GM12878 (cell line): ENCODE measurements around the gene SORCS2. TPM values are rescaled to one million over a fixed set of nuclear protein-coding genes. Genes with fewer than 3 reads are reported as not detected.

Experiments
- ATAC-seq: fragments of 200-7000 bp; cut with Tn5 transposase; 3 replicates; pipeline ENCODE4 v1.9.1; 2020; ENCODE audit warnings: mild to moderate bottlenecking, moderate library complexity
- BruUV-seq: library from RNA; stranded (reverse); fragments of 400-500 nt; replicated peaks from 2 replicates; lab custom pipeline; 2021; lab: Mats Ljungman, UMichigan
- CTCF ChIA-PET: fragments of 300-600 bp; sonication (Branson Sonifier 250); formaldehyde crosslinking; extraction: SDS; loops from one replicate; lab custom pipeline; 2021; ENCODE audit warnings: inconsistent platforms; lab: Yijun Ruan, JAX
- POLR2A ChIA-PET: fragments of 350-600 bp; formaldehyde crosslinking; extraction: SDS; loops from one replicate; lab custom pipeline; 2021; ENCODE audit warnings: inconsistent platforms; lab: Charles Lee
- RAD21 ChIA-PET: fragments of 300-600 bp; sonication (Branson Sonifier 250); formaldehyde crosslinking; loops from one replicate; lab custom pipeline; 2023; ENCODE audit warnings: antibody characterized with exemption; ENCODE audit not compliant: unreplicated experiment; lab: Charles Lee
- SMC1A ChIA-PET: fragments of 300-600 bp; sonication (Branson Sonifier 250); formaldehyde crosslinking; loops from one replicate; lab custom pipeline; 2023; ENCODE audit not compliant: unreplicated experiment, uncharacterized antibody; lab: Charles Lee
- DNase-seq: peaks from one replicate; pipeline ENCODE4 v3.0.0-alpha.2; 2011; ENCODE audit warnings: low read depth, low spot score
- FAIRE-seq: peaks from 3 replicates; lab custom pipeline; 2011; peaks lifted over from hg19 to GRCh38; lab: Jason Lieb, UNC
- H2AFZ ChIP-seq: 2 replicates; pipeline ENCODE4 v1.6.0; 2011; ENCODE audit warnings: low read depth, low read length, control low read depth; ENCODE audit not compliant: control insufficient read depth
- H3K27ac ChIP-seq: 2 replicates; pipeline ENCODE4 v1.5.1; 2011; ENCODE audit warnings: control low read depth; ENCODE audit not compliant: control insufficient read depth, insufficient read depth
- H3K27me3 ChIP-seq, 2 experiments: replicated peaks in 1 of 2; 2 replicates each; pipeline versions ENCODE4 v1.6.0 to v1.6.1; 2011; ENCODE audit warnings: low read length in 1 of 2; ENCODE audit not compliant: control insufficient read depth in 2 of 2, insufficient read depth in 2 of 2
- H3K36me3 ChIP-seq, 2 experiments: 2 replicates each; pipeline ENCODE4 v1.5.1; 2011; ENCODE audit warnings: low read length in 1 of 2; ENCODE audit not compliant: control insufficient read depth in 2 of 2, insufficient read depth in 2 of 2
- H3K4me1 ChIP-seq: 2 replicates; pipeline ENCODE4 v1.6.1; 2011; ENCODE audit warnings: mild to moderate bottlenecking, low read length, moderate library complexity, mixed read lengths; ENCODE audit not compliant: control insufficient read depth, insufficient read depth
- H3K4me2 ChIP-seq: 2 replicates; pipeline ENCODE4 v1.6.0; 2011; ENCODE audit warnings: control low read depth; ENCODE audit not compliant: control insufficient read depth, insufficient read depth
- H3K4me3 ChIP-seq: fragments of 200-600 bp; sonication (generic); 2 replicates; pipeline ENCODE4 v1.5.1; 2016
- H3K79me2 ChIP-seq: 2 replicates; pipeline ENCODE4 v1.6.0; 2011; ENCODE audit warnings: low read length; ENCODE audit not compliant: control insufficient read depth, insufficient read depth
- H3K9ac ChIP-seq: 2 replicates; pipeline ENCODE4 v1.8.0; 2011; ENCODE audit warnings: low read length, control low read depth, mixed read lengths; ENCODE audit not compliant: control insufficient read depth, insufficient read depth
- H3K9me3 ChIP-seq: replicated peaks from 3 replicates; pipeline ENCODE4 v1.5.1; 2011; ENCODE audit warnings: mild to moderate bottlenecking, low read length; ENCODE audit not compliant: control insufficient read depth, insufficient read depth
- H4K20me1 ChIP-seq: 2 replicates; pipeline ENCODE4 v1.6.0; 2011; ENCODE audit not compliant: control insufficient read depth, insufficient read depth
- ESRRA ChIP-seq: IDR thresholded peaks from 2 replicates; pipeline ENCODE4 v1.6.1; 2012; ENCODE audit warnings: mild to moderate bottlenecking, low read length, improper control_type of control experiment
- FOXM1 ChIP-seq: IDR thresholded peaks from 2 replicates; pipeline ENCODE4 v1.6.1; 2012; ENCODE audit warnings: low read depth, mild to moderate bottlenecking, inconsistent platforms, low read length, moderate library complexity
- JUND ChIP-seq: IDR thresholded peaks from 2 replicates; pipeline ENCODE4 v1.6.1; 2012; ENCODE audit warnings: low read depth, mild to moderate bottlenecking, low read length, improper control_type of control experiment, moderate library complexity
- NR2C2 ChIP-seq: IDR thresholded peaks from 2 replicates; pipeline ENCODE4 v1.6.1; 2011; ENCODE audit warnings: borderline replicate concordance, low read depth; ENCODE audit not compliant: control insufficient read depth, insufficient read length
- SIX5 ChIP-seq: IDR thresholded peaks from 2 replicates; pipeline ENCODE4 v1.6.1; 2011; ENCODE audit warnings: mild to moderate bottlenecking, low read depth, low read length, moderate library complexity; ENCODE audit not compliant: severe bottlenecking
- SREBF1 ChIP-seq: IDR thresholded peaks from 2 replicates; pipeline ENCODE4 v1.6.1; 2012; ENCODE audit warnings: mild to moderate bottlenecking, low read length
- ZNF24 ChIP-seq: fragments of 450-650 bp; IDR thresholded peaks from 2 replicates; pipeline ENCODE4 v1.6.1; 2017; ENCODE audit warnings: antibody characterized with exemption, mild to moderate bottlenecking
- WGBS: methylation state at CpG from one replicate; pipeline ENCODE4 v1.1.6; 2016; ENCODE audit warnings: low lambda C conversion rate; ENCODE audit not compliant: insufficient replicate concordance, insufficient coverage; ENCODE audit errors: missing lambda C conversion rate; 5-methylcytosine and 5-hydroxymethylcytosine counted together
- in situ Hi-C: fragments of 300-500 bp; cut with MboI; formaldehyde crosslinking; loops from 9 replicates; pipeline ENCODE4 v1.14.3; 2018; ENCODE audit warnings: mixed read lengths
- intact Hi-C: fragments of 100-400 bp; cut with micrococcal nuclease; formaldehyde crosslinking; loops from one replicate; pipeline ENCODE4 v1.14.2; 2022; ENCODE audit not compliant: unreplicated experiment
- polyA plus RNA-seq, 11 experiments: library from polyadenylated mRNA; depleted of rRNA in 4 of 11; unstranded in 6 of 11; stranded (reverse) in 5 of 11; fragments of >200 nt; fragmentation: Nextera tagmentation in 4 of 11; fragmentation: Illumina TruSeq in 1 of 11; extraction: Ambion mirVana in 4 of 11; extraction: Trizol in 1 of 11; gene quantifications; 1 replicate in 1 of 11; 2 replicates in 10 of 11; pipeline versions ENCODE4 v1.2.1 to v1.2.3, GENCODE V29; 2011 to 2016; ENCODE audit warnings: inconsistent platforms in 2 of 11, missing spikeins in 2 of 11, low read depth in 1 of 11
- total RNA-seq, 4 experiments: library from RNA; depleted of rRNA in 3 of 4; stranded (reverse); fragments of >200 nt in 3 of 4; fragmentation: Illumina TruSeq in 1 of 4; extraction: Trizol in 1 of 4; gene quantifications; 2 replicates each; pipeline versions ENCODE4 v1.2.1 to v1.2.3, GENCODE V29; 2013 to 2021
- TF ChIP-seq, protein P1 (sequence below): IDR thresholded peaks from 2 replicates; pipeline ENCODE4 v1.6.1; 2012; ENCODE audit warnings: improper control_type of control experiment, low read depth, low read length; ENCODE audit not compliant: insufficient replicate concordance
- TF ChIP-seq, protein P2 (sequence below): fragments of 450-650 bp; IDR thresholded peaks from 2 replicates; pipeline ENCODE4 v1.6.1; 2017; ENCODE audit warnings: mild to moderate bottlenecking, moderate library complexity
- TF ChIP-seq, protein P3 (sequence below): IDR thresholded peaks from 2 replicates; pipeline ENCODE4 v1.6.1; 2012; ENCODE audit warnings: mild to moderate bottlenecking, low read depth, low read length

Gene SORCS2
- total and polyA plus RNA-seq, 10 of the 15 experiments (the other 5 are each of a cell fraction or from before 2014, with no cell fraction given): 0.01 to 0.15 (median 0.05) TPM; not detected in 5

DNA sequence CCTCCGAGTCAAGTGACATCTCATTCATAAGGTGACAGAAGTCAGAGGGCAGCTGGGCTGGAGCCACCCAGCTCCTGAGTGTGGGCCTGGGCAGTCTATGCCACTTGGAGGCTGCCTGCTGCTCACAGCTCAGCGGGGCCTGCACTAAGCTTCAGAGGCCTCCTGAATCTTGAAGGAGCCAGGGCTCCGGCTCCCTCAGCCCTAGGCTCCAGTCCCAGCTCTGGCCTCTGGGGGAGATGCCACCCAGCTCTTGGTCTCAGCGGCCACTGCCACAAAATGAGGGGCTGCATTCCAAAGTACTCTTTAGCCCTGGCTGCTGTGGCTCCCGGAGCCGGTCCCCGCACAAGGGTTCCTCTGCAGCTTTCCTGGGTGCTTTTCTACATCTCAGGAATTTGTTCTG is 275.1 kb downstream of the SORCS2 start (continued):
- TF ChIP-seq, protein P1, sequence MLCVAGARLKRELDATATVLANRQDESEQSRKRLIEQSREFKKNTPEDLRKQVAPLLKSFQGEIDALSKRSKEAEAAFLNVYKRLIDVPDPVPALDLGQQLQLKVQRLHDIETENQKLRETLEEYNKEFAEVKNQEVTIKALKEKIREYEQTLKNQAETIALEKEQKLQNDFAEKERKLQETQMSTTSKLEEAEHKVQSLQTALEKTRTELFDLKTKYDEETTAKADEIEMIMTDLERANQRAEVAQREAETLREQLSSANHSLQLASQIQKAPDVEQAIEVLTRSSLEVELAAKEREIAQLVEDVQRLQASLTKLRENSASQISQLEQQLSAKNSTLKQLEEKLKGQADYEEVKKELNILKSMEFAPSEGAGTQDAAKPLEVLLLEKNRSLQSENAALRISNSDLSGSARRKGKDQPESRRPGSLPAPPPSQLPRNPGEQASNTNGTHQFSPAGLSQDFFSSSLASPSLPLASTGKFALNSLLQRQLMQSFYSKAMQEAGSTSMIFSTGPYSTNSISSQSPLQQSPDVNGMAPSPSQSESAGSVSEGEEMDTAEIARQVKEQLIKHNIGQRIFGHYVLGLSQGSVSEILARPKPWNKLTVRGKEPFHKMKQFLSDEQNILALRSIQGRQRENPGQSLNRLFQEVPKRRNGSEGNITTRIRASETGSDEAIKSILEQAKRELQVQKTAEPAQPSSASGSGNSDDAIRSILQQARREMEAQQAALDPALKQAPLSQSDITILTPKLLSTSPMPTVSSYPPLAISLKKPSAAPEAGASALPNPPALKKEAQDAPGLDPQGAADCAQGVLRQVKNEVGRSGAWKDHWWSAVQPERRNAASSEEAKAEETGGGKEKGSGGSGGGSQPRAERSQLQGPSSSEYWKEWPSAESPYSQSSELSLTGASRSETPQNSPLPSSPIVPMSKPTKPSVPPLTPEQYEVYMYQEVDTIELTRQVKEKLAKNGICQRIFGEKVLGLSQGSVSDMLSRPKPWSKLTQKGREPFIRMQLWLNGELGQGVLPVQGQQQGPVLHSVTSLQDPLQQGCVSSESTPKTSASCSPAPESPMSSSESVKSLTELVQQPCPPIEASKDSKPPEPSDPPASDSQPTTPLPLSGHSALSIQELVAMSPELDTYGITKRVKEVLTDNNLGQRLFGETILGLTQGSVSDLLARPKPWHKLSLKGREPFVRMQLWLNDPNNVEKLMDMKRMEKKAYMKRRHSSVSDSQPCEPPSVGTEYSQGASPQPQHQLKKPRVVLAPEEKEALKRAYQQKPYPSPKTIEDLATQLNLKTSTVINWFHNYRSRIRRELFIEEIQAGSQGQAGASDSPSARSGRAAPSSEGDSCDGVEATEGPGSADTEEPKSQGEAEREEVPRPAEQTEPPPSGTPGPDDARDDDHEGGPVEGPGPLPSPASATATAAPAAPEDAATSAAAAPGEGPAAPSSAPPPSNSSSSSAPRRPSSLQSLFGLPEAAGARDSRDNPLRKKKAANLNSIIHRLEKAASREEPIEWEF: no peak
- TF ChIP-seq SIX5: no peak
- TF ChIP-seq JUND: no peak

DNA sequence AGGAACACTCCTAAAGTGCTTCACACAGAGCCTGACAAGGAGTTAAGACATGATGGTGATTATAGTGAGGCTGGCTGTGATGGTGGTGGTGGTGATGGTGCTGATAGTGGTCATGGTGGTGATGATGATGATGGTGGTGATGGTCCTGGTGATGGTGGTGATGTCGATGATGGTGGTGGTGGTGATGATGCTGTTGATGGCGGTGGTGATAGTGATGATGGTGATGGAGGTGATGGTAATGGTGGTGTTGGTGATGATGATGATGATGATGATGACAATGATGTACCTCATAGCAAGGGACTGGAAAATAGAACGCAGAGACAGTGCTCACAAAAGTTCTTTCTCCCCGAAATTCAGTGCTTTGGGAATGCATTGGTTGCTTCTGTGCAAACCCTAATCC is 276.7 kb downstream of the SORCS2 start:
- Histone ChIP-seq H3K9me3 (no peaks in the 10 kb centered on the region), H3K4me1 (no peaks in the 10 kb centered on the region), H3K4me2 (no peak overlapping the region), H3K27ac (no peak overlapping the region), H3K79me2 (no peaks in the 10 kb centered on the region), H3K9ac (no peak overlapping the region)
- SMC1A ChIA-PET: no interaction called here
- in situ Hi-C loops (no loop called here), intact Hi-C loops (no loop called here)
- RAD21 ChIA-PET: no interaction called here
- DNase-seq (no peak), FAIRE-seq (no peak), ATAC-seq (no peak)
- POLR2A ChIA-PET: no interaction called here
- TF ChIP-seq ZNF24 (no peak), NR2C2 (no peak), ESRRA (no peak), FOXM1 (no peak), SREBF1 (no peak)
- TF ChIP-seq, protein P2, sequence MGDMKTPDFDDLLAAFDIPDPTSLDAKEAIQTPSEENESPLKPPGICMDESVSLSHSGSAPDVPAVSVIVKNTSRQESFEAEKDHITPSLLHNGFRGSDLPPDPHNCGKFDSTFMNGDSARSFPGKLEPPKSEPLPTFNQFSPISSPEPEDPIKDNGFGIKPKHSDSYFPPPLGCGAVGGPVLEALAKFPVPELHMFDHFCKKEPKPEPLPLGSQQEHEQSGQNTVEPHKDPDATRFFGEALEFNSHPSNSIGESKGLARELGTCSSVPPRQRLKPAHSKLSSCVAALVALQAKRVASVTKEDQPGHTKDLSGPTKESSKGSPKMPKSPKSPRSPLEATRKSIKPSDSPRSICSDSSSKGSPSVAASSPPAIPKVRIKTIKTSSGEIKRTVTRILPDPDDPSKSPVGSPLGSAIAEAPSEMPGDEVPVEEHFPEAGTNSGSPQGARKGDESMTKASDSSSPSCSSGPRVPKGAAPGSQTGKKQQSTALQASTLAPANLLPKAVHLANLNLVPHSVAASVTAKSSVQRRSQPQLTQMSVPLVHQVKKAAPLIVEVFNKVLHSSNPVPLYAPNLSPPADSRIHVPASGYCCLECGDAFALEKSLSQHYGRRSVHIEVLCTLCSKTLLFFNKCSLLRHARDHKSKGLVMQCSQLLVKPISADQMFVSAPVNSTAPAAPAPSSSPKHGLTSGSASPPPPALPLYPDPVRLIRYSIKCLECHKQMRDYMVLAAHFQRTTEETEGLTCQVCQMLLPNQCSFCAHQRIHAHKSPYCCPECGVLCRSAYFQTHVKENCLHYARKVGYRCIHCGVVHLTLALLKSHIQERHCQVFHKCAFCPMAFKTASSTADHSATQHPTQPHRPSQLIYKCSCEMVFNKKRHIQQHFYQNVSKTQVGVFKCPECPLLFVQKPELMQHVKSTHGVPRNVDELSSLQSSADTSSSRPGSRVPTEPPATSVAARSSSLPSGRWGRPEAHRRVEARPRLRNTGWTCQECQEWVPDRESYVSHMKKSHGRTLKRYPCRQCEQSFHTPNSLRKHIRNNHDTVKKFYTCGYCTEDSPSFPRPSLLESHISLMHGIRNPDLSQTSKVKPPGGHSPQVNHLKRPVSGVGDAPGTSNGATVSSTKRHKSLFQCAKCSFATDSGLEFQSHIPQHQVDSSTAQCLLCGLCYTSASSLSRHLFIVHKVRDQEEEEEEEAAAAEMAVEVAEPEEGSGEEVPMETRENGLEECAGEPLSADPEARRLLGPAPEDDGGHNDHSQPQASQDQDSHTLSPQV: no peak
- TF ChIP-seq, protein P3, sequence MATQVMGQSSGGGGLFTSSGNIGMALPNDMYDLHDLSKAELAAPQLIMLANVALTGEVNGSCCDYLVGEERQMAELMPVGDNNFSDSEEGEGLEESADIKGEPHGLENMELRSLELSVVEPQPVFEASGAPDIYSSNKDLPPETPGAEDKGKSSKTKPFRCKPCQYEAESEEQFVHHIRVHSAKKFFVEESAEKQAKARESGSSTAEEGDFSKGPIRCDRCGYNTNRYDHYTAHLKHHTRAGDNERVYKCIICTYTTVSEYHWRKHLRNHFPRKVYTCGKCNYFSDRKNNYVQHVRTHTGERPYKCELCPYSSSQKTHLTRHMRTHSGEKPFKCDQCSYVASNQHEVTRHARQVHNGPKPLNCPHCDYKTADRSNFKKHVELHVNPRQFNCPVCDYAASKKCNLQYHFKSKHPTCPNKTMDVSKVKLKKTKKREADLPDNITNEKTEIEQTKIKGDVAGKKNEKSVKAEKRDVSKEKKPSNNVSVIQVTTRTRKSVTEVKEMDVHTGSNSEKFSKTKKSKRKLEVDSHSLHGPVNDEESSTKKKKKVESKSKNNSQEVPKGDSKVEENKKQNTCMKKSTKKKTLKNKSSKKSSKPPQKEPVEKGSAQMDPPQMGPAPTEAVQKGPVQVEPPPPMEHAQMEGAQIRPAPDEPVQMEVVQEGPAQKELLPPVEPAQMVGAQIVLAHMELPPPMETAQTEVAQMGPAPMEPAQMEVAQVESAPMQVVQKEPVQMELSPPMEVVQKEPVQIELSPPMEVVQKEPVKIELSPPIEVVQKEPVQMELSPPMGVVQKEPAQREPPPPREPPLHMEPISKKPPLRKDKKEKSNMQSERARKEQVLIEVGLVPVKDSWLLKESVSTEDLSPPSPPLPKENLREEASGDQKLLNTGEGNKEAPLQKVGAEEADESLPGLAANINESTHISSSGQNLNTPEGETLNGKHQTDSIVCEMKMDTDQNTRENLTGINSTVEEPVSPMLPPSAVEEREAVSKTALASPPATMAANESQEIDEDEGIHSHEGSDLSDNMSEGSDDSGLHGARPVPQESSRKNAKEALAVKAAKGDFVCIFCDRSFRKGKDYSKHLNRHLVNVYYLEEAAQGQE: no peak
- TF ChIP-seq, all 136 proteins: peak for 0
- H4K20me1 ChIP-seq: no peaks in the 10 kb centered on the region
- no TSS peak for BruUV-seq
- no peaks in the 10 kb centered on the region for H3K36me3 ChIP-seq
- no peak overlapping the region for H2AFZ ChIP-seq
- CTCF ChIA-PET: no interaction called here
- no peaks in the 10 kb centered on the region for H3K27me3 ChIP-seq
- H3K4me3 ChIP-seq: no peak overlapping the region
- 0% methylated on average over 4 of the region's 4 CpGs for WGBS
